Neural progenitor cell (in vitro differentiated cells): ENCODE data around the gene CDS1.

Source experiments
- EZH2 ChIP-seq: fragments of 200-600 bp; sonication (generic); IDR thresholded peaks from 2 replicates; pipeline ENCODE4 v1.6.1; 2017; ENCODE audit warnings: antibody characterized with exemption, mild to moderate bottlenecking, moderate library complexity
- TF ChIP-seq, protein P1 (sequence below): fragments of 200-600 bp; sonication (generic); IDR thresholded peaks from 2 replicates; pipeline ENCODE4 v1.5.1; 2017; ENCODE audit warnings: antibody characterized with exemption, mild to moderate bottlenecking

DNA sequence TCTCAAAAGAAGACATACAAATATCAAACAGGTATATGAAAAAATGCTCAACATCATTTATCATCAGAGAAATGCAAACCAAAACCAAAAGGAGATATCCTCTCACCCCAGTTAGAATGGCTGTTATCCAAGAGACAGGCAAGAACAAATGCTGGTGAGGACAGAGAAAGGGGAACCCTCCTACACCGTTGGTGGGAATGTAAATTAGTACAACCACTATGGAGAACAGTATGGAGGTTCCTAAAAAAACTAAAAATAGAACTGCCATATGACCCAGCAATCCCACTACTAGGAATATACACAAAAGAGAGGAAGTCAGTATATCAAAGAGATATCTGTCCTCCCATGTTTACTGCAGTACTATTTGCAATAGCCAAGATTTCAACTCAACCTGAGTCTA is 83.5 kb downstream of the CDS1 start:
- no peak for TF ChIP-seq EZH2
- TF ChIP-seq, protein P1, sequence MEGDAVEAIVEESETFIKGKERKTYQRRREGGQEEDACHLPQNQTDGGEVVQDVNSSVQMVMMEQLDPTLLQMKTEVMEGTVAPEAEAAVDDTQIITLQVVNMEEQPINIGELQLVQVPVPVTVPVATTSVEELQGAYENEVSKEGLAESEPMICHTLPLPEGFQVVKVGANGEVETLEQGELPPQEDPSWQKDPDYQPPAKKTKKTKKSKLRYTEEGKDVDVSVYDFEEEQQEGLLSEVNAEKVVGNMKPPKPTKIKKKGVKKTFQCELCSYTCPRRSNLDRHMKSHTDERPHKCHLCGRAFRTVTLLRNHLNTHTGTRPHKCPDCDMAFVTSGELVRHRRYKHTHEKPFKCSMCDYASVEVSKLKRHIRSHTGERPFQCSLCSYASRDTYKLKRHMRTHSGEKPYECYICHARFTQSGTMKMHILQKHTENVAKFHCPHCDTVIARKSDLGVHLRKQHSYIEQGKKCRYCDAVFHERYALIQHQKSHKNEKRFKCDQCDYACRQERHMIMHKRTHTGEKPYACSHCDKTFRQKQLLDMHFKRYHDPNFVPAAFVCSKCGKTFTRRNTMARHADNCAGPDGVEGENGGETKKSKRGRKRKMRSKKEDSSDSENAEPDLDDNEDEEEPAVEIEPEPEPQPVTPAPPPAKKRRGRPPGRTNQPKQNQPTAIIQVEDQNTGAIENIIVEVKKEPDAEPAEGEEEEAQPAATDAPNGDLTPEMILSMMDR, result no peak
